Measurements from ENCODE around the gene PCOLCE2.

DNA sequence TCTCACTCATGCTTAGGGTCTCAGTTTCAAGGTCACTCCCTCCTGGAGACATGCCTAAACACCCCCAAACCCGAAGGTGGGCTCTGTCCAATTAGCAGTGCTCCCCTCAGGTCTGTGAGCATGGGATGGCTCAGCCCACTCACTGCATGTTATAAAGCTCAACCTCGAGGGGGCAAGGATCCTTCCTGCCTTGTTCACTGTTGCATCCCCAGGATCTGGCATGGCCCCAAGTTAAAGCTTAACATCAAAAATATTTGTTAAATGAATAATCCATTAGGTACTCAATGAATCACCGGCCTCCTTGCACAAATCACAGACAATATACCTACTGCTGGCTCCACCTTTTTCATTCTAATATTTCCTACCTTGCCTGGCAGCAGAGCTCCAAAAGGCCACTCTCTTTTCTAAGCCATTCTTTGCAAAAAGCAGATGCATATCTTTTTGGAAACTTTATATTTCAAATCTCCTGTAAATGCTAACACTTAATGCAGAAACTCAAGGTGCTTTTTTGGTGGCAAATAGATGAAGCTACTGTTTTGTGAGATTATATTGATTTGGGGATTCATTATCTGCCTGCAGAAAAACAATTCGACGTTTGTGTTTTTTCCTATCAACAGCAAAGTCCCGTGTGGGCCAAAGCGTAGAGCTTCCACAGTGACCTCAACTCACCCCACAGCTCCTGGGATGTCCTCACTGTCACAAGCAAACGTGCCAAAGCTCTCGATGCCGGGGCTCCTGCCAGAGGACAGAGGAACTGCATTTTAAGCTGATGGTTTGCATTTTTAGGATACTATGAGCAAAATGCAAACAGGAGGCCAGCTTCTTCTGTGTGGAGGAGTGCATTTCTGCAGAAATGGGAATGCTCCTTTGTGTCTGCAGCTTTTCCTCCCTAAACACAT is 35.4 kb downstream of the PCOLCE2 start:
- TF ChIP-seq CTCF (IDR thresholded peaks at IDR 0.05) (no peak), POLR2A (IDR thresholded peaks at IDR 0.05) (no peak)

All from adrenal gland (tissue), 5 donors.